ENCODE data around the gene INO80D.

GRCh38 chr2:205994344-205994743 lies 91.6 kb downstream of the INO80D start:
- TF ChIP-seq RAD21 (IDR thresholded peaks at IDR 0.05; ENCODE audit: low read depth) (no peak), EZH2 (IDR thresholded peaks at IDR 0.05) (no peak), POLR2AphosphoS5 (IDR thresholded peaks at IDR 0.05; ENCODE audit: low read depth, low read length) (no peak), TCF7L2 (IDR thresholded peaks at IDR 0.05; ENCODE audit: borderline replicate concordance, extremely low read depth, insufficient read depth, insufficient read length) (no peak), POLR2A (IDR thresholded peaks at IDR 0.05; ENCODE audit: borderline replicate concordance, extremely low read depth, insufficient read depth, insufficient read length) (no peak), JUND (IDR thresholded peaks at IDR 0.05) (no peak), MAX (IDR thresholded peaks at IDR 0.05) (no peak), ZNF274 (IDR thresholded peaks at IDR 0.05; ENCODE audit: low read depth, low read length) (no peak), ZBTB33 (IDR thresholded peaks at IDR 0.05; ENCODE audit: extremely low read depth, insufficient replicate concordance, low read length) (no peak), SIN3A (IDR thresholded peaks at IDR 0.05; ENCODE audit: low read depth) (no peak), ZFX (IDR thresholded peaks at IDR 0.05) (no peak)
- TF ChIP-seq, protein P1, sequence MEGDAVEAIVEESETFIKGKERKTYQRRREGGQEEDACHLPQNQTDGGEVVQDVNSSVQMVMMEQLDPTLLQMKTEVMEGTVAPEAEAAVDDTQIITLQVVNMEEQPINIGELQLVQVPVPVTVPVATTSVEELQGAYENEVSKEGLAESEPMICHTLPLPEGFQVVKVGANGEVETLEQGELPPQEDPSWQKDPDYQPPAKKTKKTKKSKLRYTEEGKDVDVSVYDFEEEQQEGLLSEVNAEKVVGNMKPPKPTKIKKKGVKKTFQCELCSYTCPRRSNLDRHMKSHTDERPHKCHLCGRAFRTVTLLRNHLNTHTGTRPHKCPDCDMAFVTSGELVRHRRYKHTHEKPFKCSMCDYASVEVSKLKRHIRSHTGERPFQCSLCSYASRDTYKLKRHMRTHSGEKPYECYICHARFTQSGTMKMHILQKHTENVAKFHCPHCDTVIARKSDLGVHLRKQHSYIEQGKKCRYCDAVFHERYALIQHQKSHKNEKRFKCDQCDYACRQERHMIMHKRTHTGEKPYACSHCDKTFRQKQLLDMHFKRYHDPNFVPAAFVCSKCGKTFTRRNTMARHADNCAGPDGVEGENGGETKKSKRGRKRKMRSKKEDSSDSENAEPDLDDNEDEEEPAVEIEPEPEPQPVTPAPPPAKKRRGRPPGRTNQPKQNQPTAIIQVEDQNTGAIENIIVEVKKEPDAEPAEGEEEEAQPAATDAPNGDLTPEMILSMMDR (IDR thresholded peaks at IDR 0.05 in 2 of 3, conservative IDR thresholded peaks at IDR 0.05 in 1 of 3; ENCODE audit: borderline replicate concordance in 1 of 3, insufficient read depth in 1 of 3, low read depth in 2 of 3, low read length in 2 of 3): no peak
- TF ChIP-seq, protein P2, sequence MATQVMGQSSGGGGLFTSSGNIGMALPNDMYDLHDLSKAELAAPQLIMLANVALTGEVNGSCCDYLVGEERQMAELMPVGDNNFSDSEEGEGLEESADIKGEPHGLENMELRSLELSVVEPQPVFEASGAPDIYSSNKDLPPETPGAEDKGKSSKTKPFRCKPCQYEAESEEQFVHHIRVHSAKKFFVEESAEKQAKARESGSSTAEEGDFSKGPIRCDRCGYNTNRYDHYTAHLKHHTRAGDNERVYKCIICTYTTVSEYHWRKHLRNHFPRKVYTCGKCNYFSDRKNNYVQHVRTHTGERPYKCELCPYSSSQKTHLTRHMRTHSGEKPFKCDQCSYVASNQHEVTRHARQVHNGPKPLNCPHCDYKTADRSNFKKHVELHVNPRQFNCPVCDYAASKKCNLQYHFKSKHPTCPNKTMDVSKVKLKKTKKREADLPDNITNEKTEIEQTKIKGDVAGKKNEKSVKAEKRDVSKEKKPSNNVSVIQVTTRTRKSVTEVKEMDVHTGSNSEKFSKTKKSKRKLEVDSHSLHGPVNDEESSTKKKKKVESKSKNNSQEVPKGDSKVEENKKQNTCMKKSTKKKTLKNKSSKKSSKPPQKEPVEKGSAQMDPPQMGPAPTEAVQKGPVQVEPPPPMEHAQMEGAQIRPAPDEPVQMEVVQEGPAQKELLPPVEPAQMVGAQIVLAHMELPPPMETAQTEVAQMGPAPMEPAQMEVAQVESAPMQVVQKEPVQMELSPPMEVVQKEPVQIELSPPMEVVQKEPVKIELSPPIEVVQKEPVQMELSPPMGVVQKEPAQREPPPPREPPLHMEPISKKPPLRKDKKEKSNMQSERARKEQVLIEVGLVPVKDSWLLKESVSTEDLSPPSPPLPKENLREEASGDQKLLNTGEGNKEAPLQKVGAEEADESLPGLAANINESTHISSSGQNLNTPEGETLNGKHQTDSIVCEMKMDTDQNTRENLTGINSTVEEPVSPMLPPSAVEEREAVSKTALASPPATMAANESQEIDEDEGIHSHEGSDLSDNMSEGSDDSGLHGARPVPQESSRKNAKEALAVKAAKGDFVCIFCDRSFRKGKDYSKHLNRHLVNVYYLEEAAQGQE (IDR thresholded peaks at IDR 0.05; ENCODE audit: low read depth): no peak

Data from HCT116 (cell line).